Glutamatergic neuron (in vitro differentiated cells): Measurements from ENCODE around the gene LRP1B. TPM values are rescaled to one million over a fixed set of nuclear protein-coding genes. Genes with fewer than 3 reads are reported as not detected.

Experiments used
- DNase-seq: peaks from one replicate; pipeline ENCODE4 v3.0.0; 2022
- H3K27ac Mint-ChIP-seq: one replicate; pipeline ENCODE4 v1.8.0; 2020; ENCODE audit warnings: mild to moderate bottlenecking, mixed read lengths, inconsistent platforms; ENCODE audit not compliant: unreplicated experiment
- H3K27me3 Mint-ChIP-seq: one replicate; pipeline ENCODE4 v1.8.0; 2020; ENCODE audit warnings: mild to moderate bottlenecking, moderate library complexity, mixed read lengths, inconsistent platforms; ENCODE audit not compliant: unreplicated experiment
- H3K36me3 Mint-ChIP-seq: one replicate; pipeline ENCODE4 v1.8.0; 2020; ENCODE audit warnings: mild to moderate bottlenecking, mixed read lengths, inconsistent platforms; ENCODE audit not compliant: unreplicated experiment
- H3K4me1 Mint-ChIP-seq: one replicate; pipeline ENCODE4 v1.8.0; 2020; ENCODE audit warnings: mild to moderate bottlenecking, low read depth, mixed read lengths, inconsistent platforms; ENCODE audit not compliant: unreplicated experiment
- H3K4me3 Mint-ChIP-seq: one replicate; pipeline ENCODE4 v1.8.0; 2020; ENCODE audit warnings: mild to moderate bottlenecking, mixed read lengths, inconsistent platforms; ENCODE audit not compliant: unreplicated experiment
- H3K9me3 Mint-ChIP-seq: one replicate; pipeline ENCODE4 v1.8.0; 2020; ENCODE audit warnings: mild to moderate bottlenecking, moderate library complexity, mixed read lengths, inconsistent platforms; ENCODE audit not compliant: unreplicated experiment
- total RNA-seq: library from RNA; stranded (reverse); fragmentation: NEBNext Ultra II Directional; extraction: Animal tissue kit (Norgen Biotek cat#: 25700); gene quantifications from one replicate; pipeline ENCODE4 v1.2.1, GENCODE V29; 2021; ENCODE audit not compliant: unreplicated experiment
- TF ChIP-seq, protein P1 (sequence below): fragments of 200-600 bp; sonication (generic); IDR thresholded peaks from one replicate; pipeline ENCODE4 v1.5.0; 2021; ENCODE audit not compliant: partially characterized antibody, unreplicated experiment

Gene LRP1B
- total RNA-seq, 1 donor from 2014 or later: 28.7 TPM

DNA sequence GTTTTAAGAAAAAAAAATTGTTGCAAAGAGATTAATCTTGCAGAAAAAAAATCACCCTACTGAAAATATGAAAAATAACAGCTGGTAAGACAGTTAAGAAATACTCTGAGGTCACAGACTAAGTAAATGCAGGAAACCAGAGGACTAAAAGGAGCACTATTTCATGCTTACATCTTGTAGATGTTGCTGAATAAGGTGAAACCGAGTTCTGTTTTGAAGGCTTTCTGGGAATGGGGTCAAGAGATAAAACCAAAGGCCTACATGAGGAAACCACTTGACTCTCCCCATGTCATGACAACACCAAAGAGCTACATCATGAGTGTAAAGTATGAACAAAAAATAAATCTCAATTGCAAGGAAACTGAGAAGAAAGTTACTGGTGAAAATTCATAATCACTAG, 197.6 kb downstream of the LRP1B start:
- Mint-ChIP-seq H3K9me3 (no peaks in the 10 kb centered on the region), H3K4me1 (peaks cover 5% of the 10 kb centered on the region), H3K27me3 (no peaks in the 10 kb centered on the region), H3K36me3 (peaks cover 5% of the 10 kb centered on the region), H3K27ac (no peak overlapping the region), H3K4me3 (no peak overlapping the region)
- DNase-seq: no peak
- TF ChIP-seq, protein P1, sequence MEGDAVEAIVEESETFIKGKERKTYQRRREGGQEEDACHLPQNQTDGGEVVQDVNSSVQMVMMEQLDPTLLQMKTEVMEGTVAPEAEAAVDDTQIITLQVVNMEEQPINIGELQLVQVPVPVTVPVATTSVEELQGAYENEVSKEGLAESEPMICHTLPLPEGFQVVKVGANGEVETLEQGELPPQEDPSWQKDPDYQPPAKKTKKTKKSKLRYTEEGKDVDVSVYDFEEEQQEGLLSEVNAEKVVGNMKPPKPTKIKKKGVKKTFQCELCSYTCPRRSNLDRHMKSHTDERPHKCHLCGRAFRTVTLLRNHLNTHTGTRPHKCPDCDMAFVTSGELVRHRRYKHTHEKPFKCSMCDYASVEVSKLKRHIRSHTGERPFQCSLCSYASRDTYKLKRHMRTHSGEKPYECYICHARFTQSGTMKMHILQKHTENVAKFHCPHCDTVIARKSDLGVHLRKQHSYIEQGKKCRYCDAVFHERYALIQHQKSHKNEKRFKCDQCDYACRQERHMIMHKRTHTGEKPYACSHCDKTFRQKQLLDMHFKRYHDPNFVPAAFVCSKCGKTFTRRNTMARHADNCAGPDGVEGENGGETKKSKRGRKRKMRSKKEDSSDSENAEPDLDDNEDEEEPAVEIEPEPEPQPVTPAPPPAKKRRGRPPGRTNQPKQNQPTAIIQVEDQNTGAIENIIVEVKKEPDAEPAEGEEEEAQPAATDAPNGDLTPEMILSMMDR: no peak

DNA sequence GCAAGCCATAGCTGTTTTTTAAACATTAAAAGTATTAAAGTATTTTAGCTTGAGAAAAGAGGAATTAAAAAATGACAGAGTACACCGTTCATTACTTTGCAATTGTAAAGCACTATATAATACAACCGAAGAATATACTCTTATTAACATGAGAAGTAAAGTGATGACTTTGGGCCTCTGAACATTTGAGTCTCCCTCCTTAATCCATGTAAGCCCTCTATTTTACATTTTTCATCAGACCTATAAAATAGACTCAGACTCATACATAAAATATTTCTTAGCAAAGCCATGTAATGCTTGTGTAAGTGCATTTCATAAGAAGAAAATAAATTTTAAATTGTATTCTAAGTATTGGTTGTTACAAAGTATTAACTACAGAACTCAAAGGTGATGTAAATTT, 198.6 kb downstream of the LRP1B start:
- peaks cover 5% of the 10 kb centered on the region for H3K4me1 Mint-ChIP-seq
- no peaks in the 10 kb centered on the region for H3K27me3 Mint-ChIP-seq
- peaks cover 5% of the 10 kb centered on the region for H3K36me3 Mint-ChIP-seq
- no peak overlapping the region for H3K4me3 Mint-ChIP-seq
- no peak overlapping the region for H3K27ac Mint-ChIP-seq
- no peaks in the 10 kb centered on the region for H3K9me3 Mint-ChIP-seq
- no peak for DNase-seq
- TF ChIP-seq, protein P1: no peak

DNA sequence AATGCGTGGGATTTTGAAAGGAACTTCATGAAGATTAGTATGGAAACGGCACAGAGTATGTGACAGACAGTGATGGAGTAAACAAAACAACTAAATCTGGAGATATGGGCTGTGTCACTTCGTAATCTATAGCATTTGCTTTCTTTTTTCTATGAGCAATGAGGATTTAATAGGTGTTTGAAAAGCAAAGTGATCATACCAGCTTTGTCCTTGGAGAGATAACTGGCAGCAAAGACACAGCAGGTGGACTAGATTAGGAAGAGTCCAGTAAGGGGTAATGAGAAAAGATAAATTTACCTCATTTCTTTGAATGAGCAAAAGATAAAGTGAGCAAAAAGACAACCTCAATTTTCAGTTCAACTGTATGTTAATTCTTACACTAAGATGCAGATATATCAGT, 199.0 kb downstream of the LRP1B start:
- H3K4me1 Mint-ChIP-seq: peaks cover 5% of the 10 kb centered on the region
- no peaks in the 10 kb centered on the region for H3K9me3 Mint-ChIP-seq
- H3K27me3 Mint-ChIP-seq: no peaks in the 10 kb centered on the region
- H3K27ac Mint-ChIP-seq: no peak overlapping the region
- H3K4me3 Mint-ChIP-seq: no peak overlapping the region
- peaks cover 5% of the 10 kb centered on the region for H3K36me3 Mint-ChIP-seq
- TF ChIP-seq, protein P1: no peak
- no peak for DNase-seq

DNA sequence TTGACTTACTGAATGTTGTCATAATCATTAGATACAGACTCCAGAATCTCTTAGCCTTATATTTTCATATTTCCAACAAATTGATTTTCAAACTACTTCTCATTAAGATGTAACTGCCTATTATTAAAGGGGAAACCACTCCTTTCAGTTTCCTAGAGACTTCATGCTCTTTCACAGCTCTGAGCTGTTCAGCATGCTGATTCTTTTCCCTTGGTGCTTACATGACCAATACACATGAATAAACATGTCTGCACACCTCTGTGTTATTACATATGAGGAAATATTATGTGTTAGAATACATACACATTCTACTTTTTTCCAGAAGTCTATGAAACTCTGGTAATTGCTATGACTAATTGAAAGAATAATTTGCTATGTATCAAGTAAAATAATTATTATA, 200.0 kb downstream of the LRP1B start:
- Mint-ChIP-seq H3K4me1 (peaks cover 6% of the 10 kb centered on the region), H3K27me3 (no peaks in the 10 kb centered on the region), H3K36me3 (peaks cover 5% of the 10 kb centered on the region), H3K4me3 (no peak overlapping the region), H3K27ac (no peak overlapping the region), H3K9me3 (no peaks in the 10 kb centered on the region)
- no peak for DNase-seq
- TF ChIP-seq, protein P1: no peak

DNA sequence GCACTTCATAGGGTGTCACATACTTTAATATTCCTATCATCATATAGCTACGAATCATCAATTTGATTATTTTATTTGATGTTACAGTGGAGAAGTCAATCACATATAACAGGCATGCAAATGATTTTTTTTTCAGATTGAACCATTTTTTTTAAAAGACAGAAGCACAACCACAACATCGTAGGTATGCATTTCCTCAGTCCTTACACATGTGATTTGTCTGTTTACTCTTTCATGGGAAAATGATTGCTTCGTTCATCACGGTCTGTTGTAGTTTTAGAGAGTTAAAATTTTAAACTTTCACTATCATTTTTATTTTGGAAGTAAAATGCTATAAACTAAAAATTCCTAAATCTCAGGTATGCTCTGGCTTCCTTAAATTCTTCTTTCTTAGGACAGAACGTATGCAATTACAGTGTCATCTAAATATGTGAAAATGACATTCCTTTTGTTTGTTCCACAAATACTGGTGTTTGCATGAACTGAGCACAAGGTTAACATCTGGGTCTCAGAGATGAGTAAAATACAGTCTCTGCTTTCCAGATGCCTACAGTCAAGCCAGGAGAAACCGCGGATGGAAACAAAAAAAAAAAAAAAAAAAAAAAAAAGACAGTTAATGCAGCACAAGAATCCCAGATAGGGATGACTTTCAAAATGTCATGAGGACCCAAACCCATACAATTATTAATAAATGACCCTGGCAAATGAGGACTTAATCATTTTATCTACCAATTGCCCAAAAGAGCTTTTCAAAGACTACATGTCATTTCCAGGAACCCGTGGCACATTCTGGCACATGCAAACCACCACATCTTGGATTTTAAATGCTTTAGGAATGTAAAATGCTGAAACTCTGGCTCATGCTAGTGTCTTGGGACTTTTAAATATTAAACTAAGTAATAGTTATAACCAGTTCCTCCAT, 201.2 kb downstream of the LRP1B start:
- DNase-seq: no peak
- Mint-ChIP-seq H3K36me3 (peaks cover 1% of the 10 kb centered on the region), H3K4me1 (peaks cover 7% of the 10 kb centered on the region), H3K27me3 (no peaks in the 10 kb centered on the region), H3K9me3 (no peaks in the 10 kb centered on the region), H3K27ac (no peak overlapping the region), H3K4me3 (no peak overlapping the region)
- TF ChIP-seq, protein P1: no peak
